ENCODE results near the gene RHBDD1. TPM values are rescaled to one million over a fixed set of nuclear protein-coding genes. Genes with fewer than 3 reads are reported as not detected.

RHBDD1 gene
- total and polyA plus RNA-seq, 3 experiments from 2014 or later, result 19.2 to 35.7 (median 32.8) TPM

- no peaks in the 10 kb centered on the region for H3K4me1 ChIP-seq (ENCODE audit: insufficient read depth, low read length)
- no peak overlapping the region for H3K4me3 Mint-ChIP-seq
- peaks cover 9 to 13% (median 9%) of the 10 kb centered on the region in 3 donors for H3K4me1 Mint-ChIP-seq
- peaks cover 20 to 51% (median 40%) of the 10 kb centered on the region in 3 donors for H3K36me3 Mint-ChIP-seq
- H3K9me3 Mint-ChIP-seq, result no peaks in the 10 kb centered on the region
- no peak overlapping the region for H3K4me3 ChIP-seq (ENCODE audit: low read length)
- no peaks in the 10 kb centered on the region for H3K27me3 Mint-ChIP-seq
- no peak overlapping the region for H3K27ac ChIP-seq (ENCODE audit: low read depth, low read length)
- no peaks in the 10 kb centered on the region for H3K27me3 ChIP-seq (ENCODE audit: insufficient read depth, low read length, poor library complexity, severe bottlenecking)
- POLR2A ChIA-PET, result no interaction called here
- DNase-seq, result no peak
- peaks cover 9% of the 10 kb centered on the region for H3K36me3 ChIP-seq (ENCODE audit: insufficient read depth, low read length)
- no peak overlapping the region for H3K27ac Mint-ChIP-seq
- H3K9me3 ChIP-seq (ENCODE audit: low read length), result no peaks in the 10 kb centered on the region
- CTCF ChIA-PET, result no interaction called here
Measured at GRCh38 chr2:226911932-226912331, 76.1 kb downstream of the RHBDD1 start.

- Histone ChIP-seq H3K4me1 (ENCODE audit: insufficient read depth, low read length) (no peaks in the 10 kb centered on the region), H3K36me3 (ENCODE audit: insufficient read depth, low read length) (peaks cover 9% of the 10 kb centered on the region), H3K9me3 (ENCODE audit: low read length) (no peaks in the 10 kb centered on the region), H3K27me3 (ENCODE audit: insufficient read depth, low read length, poor library complexity, severe bottlenecking) (no peaks in the 10 kb centered on the region), H3K27ac (ENCODE audit: low read depth, low read length) (no peak overlapping the region), H3K4me3 (ENCODE audit: low read length) (no peak overlapping the region)
- Mint-ChIP-seq H3K4me3 (no peak overlapping the region), H3K27me3 (no peaks in the 10 kb centered on the region), H3K4me1 (peaks cover 9 to 13% (median 9%) of the 10 kb centered on the region in 3 donors), H3K9me3 (no peaks in the 10 kb centered on the region), H3K36me3 (peaks cover 20 to 41% (median 40%) of the 10 kb centered on the region in 3 donors), H3K27ac (peak overlapping the region in 1 of 8 donors; percentile 12)
- no peak for DNase-seq
- ChIA-PET POLR2A (no interaction called here), CTCF (no interaction called here)
Measured at GRCh38 chr2:226913641-226914040, 77.8 kb downstream of the RHBDD1 start.

- Histone ChIP-seq H3K27ac (ENCODE audit: low read depth, low read length) (no peak overlapping the region), H3K27me3 (ENCODE audit: insufficient read depth, low read length, poor library complexity, severe bottlenecking) (no peaks in the 10 kb centered on the region), H3K36me3 (ENCODE audit: insufficient read depth, low read length) (no peaks in the 10 kb centered on the region), H3K9me3 (ENCODE audit: low read length) (no peaks in the 10 kb centered on the region), H3K4me3 (ENCODE audit: low read length) (no peak overlapping the region), H3K4me1 (ENCODE audit: insufficient read depth, low read length) (no peaks in the 10 kb centered on the region)
- H3K4me3 Mint-ChIP-seq, result no peak overlapping the region
- no peak for DNase-seq
- H3K36me3 Mint-ChIP-seq, result peaks cover 16 to 35% (median 24%) of the 10 kb centered on the region in 3 donors
- no peaks in the 10 kb centered on the region for H3K27me3 Mint-ChIP-seq
- ChIA-PET POLR2A (no interaction called here), CTCF (no interaction called here)
- peaks cover 9 to 23% (median 13%) of the 10 kb centered on the region in 3 donors for H3K4me1 Mint-ChIP-seq
- no peaks in the 10 kb centered on the region for H3K9me3 Mint-ChIP-seq
- no peak overlapping the region for H3K27ac Mint-ChIP-seq
Measured at GRCh38 chr2:226915846-226916360, 80.0 kb downstream of the RHBDD1 start.

- H3K4me3 ChIP-seq (ENCODE audit: low read length), result no peak overlapping the region
- no peaks in the 10 kb centered on the region for H3K9me3 Mint-ChIP-seq
- H3K27ac Mint-ChIP-seq, result peak overlapping the region in 1 of 8 donors; percentile 54
- no peaks in the 10 kb centered on the region for H3K9me3 ChIP-seq (ENCODE audit: low read length)
- peaks cover 9 to 23% (median 19%) of the 10 kb centered on the region in 3 donors for H3K4me1 Mint-ChIP-seq
- H3K27me3 ChIP-seq (ENCODE audit: insufficient read depth, low read length, poor library complexity, severe bottlenecking), result no peaks in the 10 kb centered on the region
- H3K27ac ChIP-seq (ENCODE audit: low read depth, low read length), result no peak overlapping the region
- no peaks in the 10 kb centered on the region for H3K36me3 ChIP-seq (ENCODE audit: insufficient read depth, low read length)
- H3K4me3 Mint-ChIP-seq, result no peak overlapping the region
- no peaks in the 10 kb centered on the region for H3K27me3 Mint-ChIP-seq
- peaks cover 21 to 38% (median 25%) of the 10 kb centered on the region in 3 donors for H3K36me3 Mint-ChIP-seq
- no peaks in the 10 kb centered on the region for H3K4me1 ChIP-seq (ENCODE audit: insufficient read depth, low read length)
- ChIA-PET POLR2A (no interaction called here), CTCF (no interaction called here)
- no peak for DNase-seq
Measured at GRCh38 chr2:226916669-226917068, 80.8 kb downstream of the RHBDD1 start.

- peaks cover 0 to 4% (median 0%) of the 10 kb centered on the region in 3 donors for H3K4me1 Mint-ChIP-seq
- H3K36me3 Mint-ChIP-seq, result peaks cover 13 to 32% (median 15%) of the 10 kb centered on the region in 3 donors
- peaks cover 0 to 3% (median 0%) of the 10 kb centered on the region in 5 donors for H3K9me3 Mint-ChIP-seq
- H3K9me3 ChIP-seq (ENCODE audit: low read length), result no peaks in the 10 kb centered on the region
- DNase-seq, result no peak
- no peaks in the 10 kb centered on the region for H3K36me3 ChIP-seq (ENCODE audit: insufficient read depth, low read length)
- POLR2A ChIA-PET, result no interaction called here
- no peaks in the 10 kb centered on the region for H3K27me3 ChIP-seq (ENCODE audit: insufficient read depth, low read length, poor library complexity, severe bottlenecking)
- H3K27ac Mint-ChIP-seq, result no peak overlapping the region
- H3K4me3 Mint-ChIP-seq, result no peak overlapping the region
- H3K4me3 ChIP-seq (ENCODE audit: low read length), result no peak overlapping the region
- H3K4me1 ChIP-seq (ENCODE audit: insufficient read depth, low read length), result no peaks in the 10 kb centered on the region
- no peak overlapping the region for H3K27ac ChIP-seq (ENCODE audit: low read depth, low read length)
- H3K27me3 Mint-ChIP-seq, result no peaks in the 10 kb centered on the region
- CTCF ChIA-PET, result no interaction called here
Measured at GRCh38 chr2:226932443-226932842, 96.6 kb downstream of the RHBDD1 start.

GRCh38 chr2:226934546-226935201, 98.8 kb downstream of the RHBDD1 start:
- Histone ChIP-seq H3K4me1 (ENCODE audit: insufficient read depth, low read length) (no peaks in the 10 kb centered on the region), H3K4me3 (ENCODE audit: low read length) (no peak overlapping the region), H3K27me3 (ENCODE audit: insufficient read depth, low read length, poor library complexity, severe bottlenecking) (no peaks in the 10 kb centered on the region), H3K9me3 (ENCODE audit: low read length) (no peaks in the 10 kb centered on the region), H3K36me3 (ENCODE audit: insufficient read depth, low read length) (no peaks in the 10 kb centered on the region), H3K27ac (ENCODE audit: low read depth, low read length) (no peak overlapping the region)
- Mint-ChIP-seq H3K36me3 (peaks cover 22 to 34% (median 23%) of the 10 kb centered on the region in 3 donors), H3K9me3 (peaks cover 0 to 3% (median 0%) of the 10 kb centered on the region in 5 donors), H3K27me3 (no peaks in the 10 kb centered on the region), H3K4me3 (no peak overlapping the region), H3K4me1 (peaks cover 0 to 8% (median 0%) of the 10 kb centered on the region in 3 donors), H3K27ac (peak overlapping the region in 1 of 8 donors; percentile 44)
- DNase-seq, result no peak
- ChIA-PET CTCF (no interaction called here), POLR2A (no interaction called here)

- Mint-ChIP-seq H3K27me3 (no peaks in the 10 kb centered on the region), H3K9me3 (peaks cover 6 to 35% (median 15%) of the 10 kb centered on the region in 5 donors), H3K27ac (peak overlapping the region in 1 of 8 donors; percentile 38), H3K4me1 (no peaks in the 10 kb centered on the region), H3K4me3 (no peak overlapping the region), H3K36me3 (peaks cover 15 to 53% (median 32%) of the 10 kb centered on the region in 3 donors)
- no peak overlapping the region for H3K27ac ChIP-seq (ENCODE audit: low read depth, low read length)
- no peaks in the 10 kb centered on the region for H3K27me3 ChIP-seq (ENCODE audit: insufficient read depth, low read length, poor library complexity, severe bottlenecking)
- H3K9me3 ChIP-seq (ENCODE audit: low read length), result no peaks in the 10 kb centered on the region
- ChIA-PET POLR2A (no interaction called here), CTCF (no interaction called here)
- no peaks in the 10 kb centered on the region for H3K4me1 ChIP-seq (ENCODE audit: insufficient read depth, low read length)
- H3K36me3 ChIP-seq (ENCODE audit: insufficient read depth, low read length), result no peaks in the 10 kb centered on the region
- no peak for DNase-seq
- no peak overlapping the region for H3K4me3 ChIP-seq (ENCODE audit: low read length)
Measured at GRCh38 chr2:226943862-226944620, 108.2 kb downstream of the RHBDD1 start.

- H3K4me1 ChIP-seq (ENCODE audit: insufficient read depth, low read length), result peaks cover 7% of the 10 kb centered on the region
- H3K9me3 ChIP-seq (ENCODE audit: low read length), result no peaks in the 10 kb centered on the region
- no peak overlapping the region for H3K4me3 Mint-ChIP-seq
- H3K27ac Mint-ChIP-seq, result no peak overlapping the region
- peaks cover 20 to 79% (median 21%) of the 10 kb centered on the region in 3 donors for H3K36me3 Mint-ChIP-seq
- ChIA-PET CTCF (no interaction called here), POLR2A (no interaction called here)
- H3K4me1 Mint-ChIP-seq, result peaks cover 7 to 14% (median 13%) of the 10 kb centered on the region in 3 donors
- peaks cover 7 to 39% (median 9%) of the 10 kb centered on the region in 5 donors for H3K9me3 Mint-ChIP-seq
- H3K27me3 Mint-ChIP-seq, result no peaks in the 10 kb centered on the region
- no peak for DNase-seq
- no peaks in the 10 kb centered on the region for H3K27me3 ChIP-seq (ENCODE audit: insufficient read depth, low read length, poor library complexity, severe bottlenecking)
- H3K36me3 ChIP-seq (ENCODE audit: insufficient read depth, low read length), result no peaks in the 10 kb centered on the region
- H3K27ac ChIP-seq (ENCODE audit: low read depth, low read length), result no peak overlapping the region
- no peak overlapping the region for H3K4me3 ChIP-seq (ENCODE audit: low read length)
Measured at GRCh38 chr2:226953206-226953605, 117.4 kb downstream of the RHBDD1 start.

Data from CD8-positive, alpha-beta memory T cell (primary cell).